CD4-positive, alpha-beta T cell treated with Interleukin-15 for 4 hours (primary cell): ENCODE measurements around the gene TRMT10C.
"Not testable (repeated sequence)": the region's sequence is repeated elsewhere in the genome, so short reads cannot be mapped to it uniquely, and the experiment has no call there.

Experiments
- DNase-seq: peaks from one replicate; pipeline ENCODE4 v3.0.0-alpha.2; 2020; ENCODE audit warnings: low spot score

The TRMT10C gene

DNA sequence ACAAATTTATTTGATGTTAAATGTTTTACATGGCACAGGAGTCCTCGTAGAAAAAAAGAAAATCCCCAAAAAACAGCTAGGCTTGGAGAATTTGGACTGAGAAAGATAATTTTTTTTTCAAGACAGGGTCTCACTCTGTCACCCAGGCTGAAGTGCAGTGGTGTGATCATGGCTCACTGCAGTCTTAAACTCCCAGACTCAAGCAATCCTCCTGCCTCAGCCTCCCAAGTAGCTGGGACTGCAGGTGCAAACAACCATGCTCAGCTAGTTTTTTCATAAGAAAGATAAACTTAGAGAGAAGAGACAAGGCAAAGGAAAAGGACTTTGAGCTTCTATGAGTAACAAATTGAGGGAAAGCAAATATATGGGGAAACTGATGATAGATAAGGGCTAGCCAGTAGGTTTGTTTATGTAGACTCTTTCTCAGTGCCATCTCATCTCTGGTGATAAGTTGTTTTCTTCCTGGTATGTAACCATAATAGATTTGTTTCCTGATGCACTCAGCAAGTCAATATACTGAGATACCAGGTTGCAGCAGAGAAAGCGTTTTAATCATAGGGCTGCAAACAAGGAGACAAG, 13.1 kb upstream of the TRMT10C start:
- DNase-seq: no peak

DNA sequence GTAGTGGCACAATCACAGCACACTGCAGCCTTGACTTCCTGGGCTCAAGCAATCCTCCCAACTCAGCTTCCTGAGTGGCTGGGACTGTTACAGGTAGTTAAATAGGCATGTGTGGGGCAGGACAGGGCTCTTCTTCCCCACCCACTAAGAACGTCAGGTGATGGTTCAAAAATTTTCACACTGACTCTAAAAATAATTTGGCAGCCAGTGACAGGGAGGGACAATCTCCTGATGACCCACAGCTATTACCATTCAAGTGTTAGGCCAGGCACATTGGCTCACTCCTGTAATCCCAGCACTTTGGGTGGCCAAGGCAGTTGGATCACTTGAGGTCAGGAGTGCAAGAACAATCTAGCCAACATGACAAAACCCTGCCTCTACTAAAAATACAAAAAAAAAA, 12.2 kb upstream of the TRMT10C start:
- DNase-seq: no peak

DNA sequence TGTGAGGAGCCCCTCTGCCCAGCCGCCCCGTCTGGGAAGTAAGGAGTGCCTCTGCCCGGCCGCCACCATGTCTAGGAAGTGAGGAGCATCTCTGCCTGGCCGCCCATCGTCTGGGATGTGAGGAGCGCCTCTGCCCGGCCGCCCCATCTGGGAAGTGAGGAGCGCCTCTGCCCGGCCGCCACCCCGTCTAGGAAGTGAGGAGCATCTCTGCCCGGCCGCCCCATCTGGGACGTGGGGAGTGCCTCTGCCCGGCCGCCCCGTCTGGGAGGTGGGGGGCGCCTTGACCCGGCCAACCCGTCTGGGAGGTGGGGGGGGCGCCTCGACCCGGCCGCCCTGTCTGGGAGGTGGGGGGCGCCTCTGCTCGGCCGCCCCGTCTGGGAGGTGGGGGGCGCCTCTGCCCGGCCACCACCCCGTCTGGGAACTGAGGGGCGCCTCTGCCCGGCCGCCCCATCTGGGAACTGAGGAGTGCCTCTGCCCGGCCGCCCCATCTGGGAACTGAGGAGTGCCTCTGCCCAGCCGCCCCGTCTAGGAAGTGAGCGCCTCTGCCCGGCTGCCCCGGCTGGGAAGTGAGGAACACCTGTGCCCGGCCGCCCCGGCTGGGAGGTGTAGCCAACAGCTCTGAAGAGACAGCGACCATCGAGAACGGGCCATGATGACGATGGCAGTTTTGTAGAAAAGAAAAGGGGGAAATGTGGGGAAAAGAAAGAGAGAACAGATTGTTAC, 10.1 kb upstream of the TRMT10C start:
- DNase-seq: not testable (repeated sequence)

DNA sequence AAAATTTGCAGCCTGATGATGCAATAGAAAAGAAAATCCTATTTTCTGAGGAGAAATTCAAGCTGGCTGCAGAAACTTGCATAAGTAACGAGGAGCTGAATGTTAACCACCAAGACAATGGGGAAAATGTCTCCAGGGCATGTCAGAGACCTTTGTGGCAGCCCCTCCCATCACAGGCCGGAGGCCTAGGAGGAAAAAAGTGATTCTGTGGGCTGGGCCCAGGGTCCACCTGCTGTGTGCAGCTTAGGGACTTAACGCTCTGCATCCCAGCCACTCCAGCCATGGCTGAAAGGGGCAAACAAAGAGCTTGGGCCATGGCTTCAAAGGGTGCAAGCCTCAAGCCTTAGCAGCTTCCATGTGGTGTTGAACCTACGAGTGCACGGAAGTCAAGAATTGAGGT, 8.3 kb upstream of the TRMT10C start:
- not testable (repeated sequence) for DNase-seq

DNA sequence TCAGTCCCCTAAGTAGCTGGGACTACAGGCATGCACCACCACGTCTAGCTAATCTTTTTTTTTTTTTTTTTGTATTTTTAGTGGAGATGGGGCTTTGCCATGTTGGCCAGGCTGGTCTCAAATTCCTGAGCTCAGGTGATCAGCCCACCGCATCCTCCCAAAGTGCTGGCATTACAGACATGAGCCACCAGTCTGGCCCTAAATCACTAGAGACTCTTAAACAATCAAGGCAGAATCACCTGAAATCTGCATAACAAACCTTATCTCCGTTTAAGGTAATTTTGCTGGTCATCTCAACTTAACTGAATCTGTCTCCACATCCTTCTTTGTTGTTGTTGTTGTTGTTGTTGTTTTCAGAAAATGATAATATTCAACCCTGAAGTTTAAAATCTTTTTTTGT, 5.6 kb upstream of the TRMT10C start:
- no peak for DNase-seq

DNA sequence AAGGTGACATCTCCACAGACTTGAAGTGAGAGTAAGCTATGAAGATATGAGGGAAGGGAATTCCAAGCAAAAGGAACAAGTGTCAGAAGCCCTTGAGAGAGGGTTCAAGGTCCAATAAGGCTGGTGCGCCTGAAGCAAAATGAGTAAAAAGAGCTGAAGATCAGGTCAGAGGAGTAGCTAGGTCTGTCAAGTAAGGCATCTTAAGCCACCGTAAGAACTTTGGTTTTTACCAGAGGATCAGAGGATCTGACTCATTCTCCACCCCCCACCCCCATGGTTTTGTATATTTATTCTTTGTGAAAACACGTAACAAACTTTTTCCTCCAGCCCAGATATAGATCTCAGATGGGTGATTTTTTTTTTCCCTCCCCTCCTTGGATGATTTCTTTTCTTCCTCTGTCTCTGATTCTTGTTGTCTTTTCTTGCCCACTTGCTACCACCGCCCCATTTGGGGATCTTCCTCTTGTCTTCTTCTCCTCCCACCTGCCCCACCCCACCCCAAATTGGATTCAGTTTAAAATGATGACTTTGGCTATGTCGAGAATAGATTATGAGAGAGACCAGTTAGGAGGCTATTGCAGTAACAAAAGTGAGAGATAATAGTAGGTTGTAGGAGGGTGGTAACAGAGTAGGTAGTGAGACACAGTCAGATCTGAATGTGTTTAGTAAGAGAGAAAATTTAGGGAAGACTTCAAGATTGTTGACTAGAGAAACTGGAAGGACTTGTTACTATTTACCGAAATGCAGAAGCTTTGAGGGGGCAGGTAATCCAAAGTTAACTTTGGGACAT, 6.1 kb downstream of the TRMT10C start:
- DNase-seq: no peak

DNA sequence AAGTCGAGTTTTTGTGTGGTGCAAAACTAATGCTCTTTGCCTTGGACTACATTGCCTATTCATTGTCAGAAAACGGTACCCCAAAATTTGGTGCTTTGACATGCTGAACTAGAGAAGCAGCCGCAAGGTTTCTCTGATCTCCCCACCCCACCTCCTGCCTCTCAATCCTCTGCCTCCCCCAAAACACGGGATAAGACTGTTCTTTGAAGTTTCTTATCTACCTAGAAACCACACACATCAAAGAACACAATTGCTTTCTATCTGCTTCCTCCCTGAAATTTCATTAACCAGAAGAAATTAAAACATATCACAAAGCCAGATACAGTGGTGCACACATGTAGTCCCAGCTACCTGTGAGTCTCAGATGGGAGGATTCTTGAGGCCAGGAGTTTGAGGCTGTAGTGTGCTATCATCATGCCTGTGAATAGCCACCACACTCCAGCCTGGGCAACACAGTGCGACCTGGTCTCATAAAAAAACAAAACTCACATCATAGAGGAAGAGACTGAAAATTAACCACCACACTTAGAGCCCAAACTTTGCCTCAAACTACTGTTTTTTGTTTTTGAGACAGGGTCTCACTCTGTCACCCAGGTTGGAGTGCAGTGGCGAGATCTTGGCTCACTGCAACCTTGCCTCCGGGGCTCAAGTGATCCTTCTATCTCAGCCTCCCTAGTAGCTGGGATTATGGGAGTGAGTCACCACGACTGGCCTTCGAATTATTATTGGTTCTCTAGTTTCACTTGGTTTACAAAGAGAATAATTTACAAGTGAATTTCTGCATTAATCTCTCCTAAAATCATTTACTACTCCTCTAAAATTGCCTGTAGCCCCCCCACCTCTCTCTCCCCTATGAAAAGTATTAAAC, 9.6 kb downstream of the TRMT10C start:
- peak; percentile 12 for DNase-seq

DNA sequence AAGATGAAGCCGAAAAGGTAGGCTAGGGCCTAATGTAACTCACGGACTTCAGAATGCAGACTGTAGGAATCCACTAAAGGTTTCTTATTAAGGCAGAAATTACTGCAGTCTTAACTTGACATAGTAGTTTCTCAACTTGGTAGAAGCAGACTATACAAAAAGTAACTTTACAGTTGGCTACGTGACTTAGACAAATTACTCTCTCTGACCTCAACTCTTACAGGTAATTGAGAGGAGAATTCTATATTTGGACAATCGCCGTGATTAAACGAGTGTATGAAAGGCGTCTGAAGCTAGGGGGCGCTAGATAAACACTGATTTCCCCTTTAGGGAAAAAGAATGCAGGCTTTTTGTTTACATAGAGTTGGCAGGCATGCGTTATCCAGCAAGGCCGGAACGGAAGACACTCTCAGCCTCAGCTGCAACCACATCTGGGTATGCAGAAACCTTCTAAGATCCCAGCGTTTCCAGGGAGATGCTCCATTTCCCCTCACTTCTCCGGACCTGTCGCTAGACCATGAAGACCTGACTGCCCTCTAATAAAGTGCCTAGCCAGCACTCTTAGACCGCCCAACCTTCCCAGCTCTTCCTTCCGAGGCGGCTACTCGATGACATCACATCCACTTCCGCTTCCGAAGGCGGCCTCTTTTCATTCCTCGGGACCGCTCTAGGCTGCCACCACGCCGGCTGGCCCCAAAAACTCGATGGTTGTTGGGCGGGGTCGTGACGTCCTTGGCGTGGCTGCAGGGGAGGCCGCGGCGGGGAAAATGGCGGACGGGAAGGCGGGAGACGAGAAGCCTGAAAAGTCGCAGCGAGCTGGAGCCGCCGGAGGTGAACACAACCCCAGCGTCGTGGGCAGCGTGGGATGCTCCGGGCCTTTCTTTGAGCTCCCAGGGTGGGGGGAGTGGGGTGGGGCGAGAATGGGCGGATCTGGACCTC, 12.1 kb downstream of the TRMT10C start, which contains the start of gene PCNP:
PCNP (plus strand) TSS at position 732 of the 939 bp plus-strand sequence; CDS start at position 768, 36 bp downstream.
- peak; percentile 99 for DNase-seq

DNA sequence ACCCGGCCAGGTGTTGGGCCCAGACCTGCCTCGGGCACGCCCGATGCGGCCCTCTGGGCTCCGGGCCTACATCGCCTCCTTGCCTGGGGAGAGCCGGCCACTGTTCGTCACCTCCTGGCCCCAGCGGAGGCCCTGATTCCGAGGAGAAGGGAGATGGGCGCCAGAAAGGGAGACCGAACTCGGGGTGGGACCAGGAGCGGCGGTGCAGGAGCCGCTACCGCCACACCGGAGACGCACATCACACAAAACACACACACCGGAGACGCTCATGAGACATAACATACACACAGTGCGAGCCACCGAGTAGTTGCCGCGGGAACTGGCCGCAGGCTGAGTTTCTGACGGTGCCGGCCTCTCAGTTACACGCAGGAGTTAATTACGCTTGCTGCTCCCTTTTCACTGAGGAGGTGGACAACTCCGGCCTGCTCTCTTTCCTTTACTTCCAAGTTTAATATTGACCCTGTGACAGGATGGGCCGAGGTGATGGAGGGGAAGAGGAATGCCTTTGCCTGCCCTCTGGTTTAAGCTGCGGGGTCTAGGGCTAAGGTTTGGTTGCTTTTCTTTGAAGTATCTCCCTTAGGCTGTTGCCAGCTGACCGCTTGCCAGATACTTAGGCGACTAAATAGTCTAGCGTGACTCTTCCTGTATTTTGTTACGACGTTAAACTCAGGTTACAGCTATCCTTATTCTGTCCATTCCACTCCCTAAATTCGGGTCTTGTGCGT, 12.9 kb downstream of the TRMT10C start:
- DNase-seq: peak; percentile 53

DNA sequence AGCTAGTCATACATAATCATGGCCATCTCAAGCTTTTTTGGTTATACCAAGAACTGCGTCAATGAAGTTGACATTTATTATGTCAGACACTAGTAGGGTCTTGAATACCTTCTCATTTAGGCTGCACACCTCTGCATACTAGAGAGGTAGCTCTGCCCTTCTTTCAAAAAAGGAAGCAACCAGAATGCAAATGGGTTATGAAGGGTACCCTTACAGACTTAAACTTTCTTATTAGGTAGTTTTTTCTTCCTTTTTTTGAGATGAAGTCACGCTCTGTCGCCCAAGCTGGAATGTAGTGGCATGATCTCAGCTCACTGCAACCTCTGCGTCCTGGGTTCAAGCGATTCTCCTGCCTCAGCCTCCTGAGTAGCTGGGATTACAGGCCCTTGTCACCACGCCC, 15.6 kb downstream of the TRMT10C start:
- DNase-seq: no peak

DNA sequence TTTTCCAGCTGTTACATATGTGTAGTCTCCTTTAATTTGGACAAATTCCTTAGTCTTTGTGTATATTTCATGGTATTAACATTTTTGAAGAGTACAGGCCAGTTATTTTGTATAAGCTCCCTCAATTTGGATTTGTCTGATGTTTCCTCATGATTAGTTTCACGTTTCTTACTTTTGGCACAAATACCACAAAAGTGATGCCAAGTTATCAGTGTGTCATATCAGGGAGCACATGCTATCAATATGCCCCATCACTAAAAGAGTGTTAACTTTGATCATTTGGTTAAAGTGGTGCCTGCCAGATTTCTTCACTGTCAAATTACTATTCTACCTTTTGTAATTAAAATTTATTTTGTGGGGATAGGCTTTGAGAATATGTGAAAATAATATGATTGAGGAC, 26.9 kb downstream of the TRMT10C start:
- no peak for DNase-seq

DNA sequence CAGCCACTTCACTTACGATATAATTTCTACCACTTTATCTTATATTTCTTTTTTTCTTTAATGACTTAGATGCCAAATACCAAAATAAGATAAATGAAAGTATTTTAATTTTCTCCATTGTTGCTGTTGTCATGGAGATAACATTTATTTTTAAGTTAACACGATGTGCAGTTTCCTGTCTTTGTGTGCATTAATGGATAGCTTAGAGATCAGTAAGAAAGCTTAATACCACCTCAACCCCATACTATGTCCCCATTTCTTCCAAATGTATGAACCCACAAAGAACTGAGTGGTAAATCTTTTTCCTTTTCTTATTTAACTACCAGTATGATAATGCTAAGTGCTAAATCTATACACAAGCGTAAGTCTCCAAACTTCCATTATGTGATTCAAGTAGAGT, 29.4 kb downstream of the TRMT10C start:
- no peak for DNase-seq

DNA sequence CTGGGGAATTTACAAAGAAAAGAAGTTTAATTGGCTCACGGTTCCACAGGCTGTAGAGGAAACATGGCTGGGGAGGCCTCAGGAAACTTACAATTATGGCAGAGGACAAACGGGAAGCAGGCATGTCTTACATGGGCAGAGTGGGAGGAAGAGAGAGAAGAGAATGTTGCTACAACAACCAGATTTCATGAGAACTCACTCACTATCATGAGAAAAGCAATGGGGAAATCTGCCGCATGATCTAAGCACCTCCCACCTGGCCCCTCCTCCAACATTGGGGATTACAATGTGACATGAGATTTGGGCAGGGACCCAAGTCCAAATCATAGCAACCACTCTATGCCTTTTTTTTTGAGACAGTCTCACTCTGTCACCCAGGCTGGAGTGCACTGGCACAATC, 41.1 kb downstream of the TRMT10C start:
- DNase-seq: no peak

DNA sequence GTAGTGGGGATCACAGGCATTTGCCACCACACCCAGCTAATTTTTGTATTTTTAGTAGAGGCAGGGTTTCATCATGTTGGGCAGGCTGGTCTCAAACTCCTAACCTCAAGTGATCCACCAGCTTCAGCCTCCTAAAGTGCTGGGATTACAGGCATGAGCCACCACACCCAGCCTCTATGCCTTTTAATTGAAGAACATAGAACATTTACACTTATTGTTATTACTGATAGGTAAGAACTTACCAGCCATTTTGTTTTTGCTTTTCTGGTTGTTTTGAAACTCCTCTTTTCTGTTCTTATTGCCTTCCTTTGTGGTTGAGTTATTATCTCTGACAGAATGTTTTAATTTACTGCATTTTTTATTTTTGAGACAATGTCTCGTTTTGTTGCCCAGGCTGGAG, 41.5 kb downstream of the TRMT10C start:
- DNase-seq: no peak

DNA sequence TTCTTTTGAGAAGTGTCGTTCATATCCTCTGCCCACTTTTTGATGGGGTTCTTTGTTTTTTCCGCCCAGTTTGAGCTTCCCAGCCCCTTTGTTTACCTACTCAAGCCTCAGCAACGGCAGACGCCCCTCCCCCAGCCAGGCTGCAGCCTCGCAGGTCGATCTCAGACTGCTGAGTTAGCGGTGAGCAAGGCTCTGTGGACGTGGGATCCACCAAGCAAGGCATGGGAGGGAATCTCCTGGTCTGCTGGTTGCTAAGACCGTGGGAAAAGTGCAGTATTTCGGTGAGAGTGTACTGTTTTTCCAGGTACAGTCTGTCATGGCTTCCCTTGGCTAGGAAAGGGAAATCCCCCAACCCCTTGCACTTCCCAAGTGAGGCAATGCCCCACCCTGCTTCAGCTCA, 43.7 kb downstream of the TRMT10C start:
- DNase-seq: not testable (repeated sequence)

DNA sequence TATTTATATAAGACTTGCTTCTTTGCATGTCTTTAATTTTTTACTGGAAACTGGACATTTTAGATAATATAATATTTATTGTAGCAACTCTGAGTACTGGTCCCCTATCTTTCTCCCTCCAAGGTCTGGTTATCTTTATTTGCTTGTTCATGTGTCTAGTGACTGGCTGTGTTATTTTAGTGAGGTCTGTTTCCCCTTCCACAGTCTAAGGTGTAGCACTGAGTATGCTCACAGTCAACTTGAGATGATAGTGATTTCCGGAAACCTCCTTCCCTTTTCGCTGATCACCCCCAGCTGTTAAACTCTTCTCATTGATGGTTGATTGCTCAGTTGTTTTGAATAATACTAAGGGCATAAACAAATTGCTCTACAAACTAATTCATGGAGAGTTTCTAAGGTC, 49.4 kb downstream of the TRMT10C start:
- DNase-seq: no peak

DNA sequence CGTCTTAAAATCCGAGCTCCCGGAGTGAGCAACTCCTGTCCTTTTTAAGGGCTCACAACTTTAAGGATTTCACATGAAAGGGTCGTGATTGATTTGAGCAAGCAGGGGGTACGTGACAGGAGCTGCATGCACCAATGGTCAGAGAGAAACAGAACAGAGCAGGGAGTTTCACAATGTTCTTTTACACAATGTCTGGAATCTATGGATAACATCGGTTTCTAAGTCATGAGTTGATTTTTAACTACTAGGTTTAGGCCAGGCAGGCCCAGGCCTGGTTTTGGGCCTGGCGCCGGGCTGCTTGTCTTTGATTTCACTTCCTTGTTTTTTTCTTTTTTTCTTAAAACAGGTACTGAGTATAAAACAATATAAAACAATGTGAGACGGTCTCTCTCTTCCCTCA, 51.3 kb downstream of the TRMT10C start:
- not testable (repeated sequence) for DNase-seq

DNA sequence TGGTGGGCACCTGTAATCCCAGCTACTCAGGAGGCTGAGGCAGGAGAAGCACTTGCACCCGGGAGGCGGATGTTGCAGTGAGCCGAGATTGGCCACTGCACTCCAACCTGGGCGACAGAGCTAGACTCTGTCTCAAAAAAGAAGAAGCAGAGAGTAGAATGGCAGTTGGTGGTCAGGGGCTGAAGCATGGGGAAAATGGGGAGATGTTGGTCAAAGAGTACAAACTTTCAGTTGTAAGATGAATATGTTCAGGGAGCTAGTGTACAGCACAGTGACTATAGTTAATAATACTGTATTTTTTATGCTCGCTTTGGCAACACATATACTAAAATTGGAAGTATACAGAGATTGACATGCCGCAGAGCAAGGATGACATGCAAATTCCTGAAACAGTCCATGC, 53.9 kb downstream of the TRMT10C start:
- no peak for DNase-seq
